Mesangial cell (primary cell): ENCODE data around the gene THBS3. TPM values are rescaled to one million over a fixed set of nuclear protein-coding genes. Genes with fewer than 3 reads are reported as not detected.

ENCODE experiments used
- total RNA-seq: library from RNA; depleted of rRNA; stranded (reverse); fragments of >200 nt; gene quantifications from 2 replicates; pipeline ENCODE4 v1.2.3, GENCODE V29; 2015

THBS3 gene
- 10.3 and 67.4 TPM in 2 replicates for total RNA-seq

DNA sequence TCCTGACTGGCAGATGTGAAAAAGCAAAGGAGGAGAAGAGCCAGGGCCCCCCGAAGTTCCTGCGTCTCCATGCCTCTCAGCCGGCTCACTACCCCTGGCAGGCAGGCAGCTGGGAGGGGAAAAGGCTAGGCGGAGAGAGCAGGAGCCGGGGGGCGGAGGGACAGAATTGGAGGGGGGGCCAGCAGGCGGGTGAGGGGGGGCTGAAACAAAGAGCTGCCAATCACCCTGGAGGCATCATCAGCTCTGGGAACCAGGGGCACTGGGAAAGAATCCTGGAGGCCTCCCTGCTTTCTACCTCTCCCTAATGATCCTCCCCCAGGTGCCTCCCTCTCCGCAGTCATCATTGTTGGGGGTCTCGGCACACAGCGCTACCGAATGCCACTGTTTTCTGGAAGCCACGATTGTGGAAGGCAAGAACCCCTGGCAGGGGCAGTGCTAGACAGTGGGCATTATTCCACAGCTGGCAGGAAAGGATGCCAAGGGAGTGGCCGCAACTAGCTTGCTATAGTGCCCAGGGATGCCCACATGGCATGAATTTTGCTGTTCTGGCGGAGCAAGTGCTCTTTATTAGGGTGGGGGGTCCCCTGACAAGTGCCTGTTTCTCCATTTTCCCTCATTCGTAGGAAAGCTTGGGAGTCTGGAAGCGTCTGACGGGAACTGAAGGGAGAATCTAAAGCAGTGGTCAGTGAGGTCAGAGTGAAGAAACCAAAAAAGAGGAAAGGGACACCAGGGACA is at the start of gene THBS3:
TSS of gene THBS3 (minus strand) at position 92 of the 735 bp plus-strand sequence. CDS start at position 71, 21 bp downstream.

DNA sequence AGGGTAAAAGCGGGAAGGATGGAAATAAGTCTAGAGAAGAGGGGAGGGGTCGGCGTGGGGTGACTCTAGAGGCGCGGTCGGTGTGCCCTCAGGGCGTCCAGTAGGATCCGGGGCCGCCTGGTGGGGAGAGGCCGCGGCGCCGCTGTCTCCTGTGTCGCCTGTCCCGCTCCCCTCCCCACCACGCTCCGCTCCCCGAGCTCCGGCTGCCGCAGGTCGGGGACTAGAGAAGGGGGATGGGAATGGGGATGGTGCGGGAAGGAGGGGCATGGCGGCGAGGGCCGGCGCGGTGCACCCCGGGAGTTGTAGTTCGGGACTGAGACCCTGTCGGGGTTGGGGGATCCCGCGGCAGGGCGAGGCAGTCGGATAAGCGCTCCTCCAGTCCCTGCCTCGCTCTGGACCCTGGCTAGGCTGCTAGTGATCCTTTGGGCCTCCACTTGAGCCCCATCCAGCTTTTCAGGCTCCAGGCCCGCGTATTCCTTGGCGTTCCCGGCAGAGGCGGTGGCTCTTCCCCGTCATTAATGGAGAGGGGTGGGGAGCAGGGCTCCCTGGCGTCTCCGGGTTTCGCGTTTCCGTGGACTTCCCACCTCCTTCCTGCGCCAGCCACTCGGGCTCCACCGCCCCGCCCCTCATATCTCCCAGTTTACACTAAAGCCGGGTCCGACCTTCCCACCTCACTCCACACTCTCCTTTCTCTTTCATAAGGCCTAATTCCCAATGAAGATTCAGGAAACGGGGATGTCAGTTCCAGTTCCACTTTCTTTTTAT is 47.7 kb upstream of the THBS3 start, which contains the start of gene ENTREP3:
TSS of gene ENTREP3 (minus strand) at position 241 of the 765 bp plus-strand sequence. CDS start 606 bp downstream, outside the sequence.

DNA sequence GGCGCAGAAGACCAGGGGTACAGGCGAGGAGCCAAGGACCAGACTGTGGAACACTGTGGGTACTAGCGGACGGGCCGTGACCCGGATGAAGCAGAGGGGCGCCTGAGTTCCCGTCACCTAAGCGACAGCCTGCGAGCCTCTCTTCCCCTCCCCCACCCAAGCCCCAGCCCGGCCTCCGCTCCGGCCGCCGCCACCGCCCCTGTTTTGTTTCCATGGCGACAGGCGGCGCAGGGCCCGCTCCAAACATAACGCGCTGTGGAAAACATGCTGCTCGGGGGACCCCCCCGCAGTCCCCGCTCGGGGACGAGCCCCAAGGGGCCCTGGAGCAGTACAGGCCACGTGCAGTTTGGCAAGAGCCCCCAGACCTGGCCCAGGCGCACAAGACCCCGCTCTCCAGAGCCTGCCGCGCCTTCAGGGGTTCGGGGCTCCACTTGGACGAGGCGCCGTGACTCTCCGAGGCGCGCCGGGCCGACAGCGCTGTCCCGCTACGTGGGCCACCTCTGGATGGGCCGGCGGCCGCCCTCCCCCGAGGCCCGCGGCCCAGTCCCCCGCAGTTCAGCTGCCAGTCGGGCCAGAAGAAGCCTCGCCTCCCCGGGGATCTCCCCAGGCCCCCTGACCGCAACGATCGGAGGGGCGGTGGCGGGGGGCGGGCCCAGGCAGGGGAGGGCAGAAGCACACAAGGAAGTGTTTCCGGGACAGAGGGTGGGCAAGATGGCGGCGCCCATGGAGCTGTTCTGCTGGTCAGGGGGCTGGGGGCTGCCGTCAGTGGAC is 1.0 kb upstream of the THBS3 start, which contains the start of gene MTX1:
TSS of gene MTX1 (plus strand) at position 155 of the 771 bp plus-strand sequence. CDS start at position 265, 110 bp downstream.

DNA sequence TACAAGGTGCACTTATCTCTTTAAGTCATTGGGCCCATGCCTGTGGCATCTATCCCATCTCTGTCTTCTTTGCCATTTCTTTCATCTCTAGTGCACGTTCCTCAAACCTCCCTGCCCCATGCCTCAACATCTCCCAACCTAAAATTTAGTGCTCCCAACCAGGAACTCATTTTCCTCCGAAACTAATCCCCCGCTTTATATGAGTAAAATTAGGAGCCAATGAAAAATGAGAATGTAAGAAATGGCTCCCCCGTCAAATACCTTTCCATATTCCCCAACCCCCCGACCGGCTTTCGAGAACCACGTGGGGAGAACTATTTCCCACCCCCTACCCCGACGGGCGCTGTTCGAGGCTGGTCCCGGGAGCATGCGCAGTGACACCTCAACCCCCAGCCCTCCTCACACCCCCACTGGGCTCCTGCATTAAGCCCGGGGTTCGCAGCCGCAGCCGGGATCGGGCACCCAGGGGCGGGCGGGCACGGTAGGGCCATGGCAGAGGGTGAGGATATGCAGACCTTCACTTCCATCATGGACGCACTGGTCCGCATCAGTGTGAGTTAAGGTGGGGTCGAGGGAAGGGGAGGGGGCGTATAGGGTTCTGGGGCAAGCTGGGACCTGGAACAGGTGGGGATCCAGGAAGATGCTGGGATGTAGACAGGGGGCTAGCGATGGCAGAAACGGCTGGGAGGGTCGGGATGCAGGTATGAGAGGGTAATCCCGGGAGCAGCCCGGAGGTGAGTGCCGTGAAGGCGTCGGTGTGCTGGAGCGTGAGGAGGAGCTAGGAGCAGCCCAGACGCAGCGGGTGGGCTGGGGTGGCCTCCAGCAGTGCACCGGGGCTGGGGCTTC is 34.0 kb downstream of the THBS3 start, which contains the start of gene TRIM46:
TSS of gene TRIM46 (plus strand) at position 372 of the 846 bp plus-strand sequence. CDS start at position 490, 118 bp downstream.

DNA sequence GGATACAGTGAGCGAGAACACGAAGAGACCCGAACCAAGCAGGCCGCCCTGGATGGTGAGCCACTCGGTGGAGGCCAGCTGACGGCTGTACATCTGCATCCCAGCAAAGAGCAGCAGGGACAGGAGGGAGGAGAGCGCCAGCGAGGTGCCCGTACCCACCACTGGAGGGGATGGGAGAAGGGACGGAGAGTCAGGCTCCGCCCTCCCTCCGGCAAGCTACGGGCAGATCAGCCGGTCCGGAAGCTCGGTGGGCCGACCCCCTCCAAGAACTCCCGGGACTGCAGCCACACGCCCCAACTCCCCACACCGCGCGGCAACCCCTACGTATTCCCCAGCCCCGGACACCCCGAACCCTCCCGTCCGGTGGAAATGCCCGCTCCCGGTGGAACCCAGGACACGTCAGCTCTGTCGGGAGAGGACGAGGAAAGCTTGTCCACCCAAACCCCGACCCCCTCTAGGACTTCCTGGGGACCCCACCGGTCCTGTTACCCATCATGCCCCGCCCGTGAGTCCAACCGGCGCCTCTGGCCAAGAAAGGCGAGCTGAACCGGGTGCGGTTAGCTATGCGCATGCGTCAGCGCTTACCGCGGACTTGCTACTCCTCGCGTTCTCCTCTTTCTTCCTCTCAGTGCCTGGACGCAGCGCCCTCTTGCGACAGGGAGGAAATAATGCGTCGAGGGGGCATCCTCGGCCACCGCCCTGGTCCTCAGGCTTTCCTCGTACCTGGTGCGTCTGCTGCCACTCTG is 34.8 kb downstream of the THBS3 start, which contains the start of gene KRTCAP2:
TSS of gene KRTCAP2 (minus strand) at position 573 of the 746 bp plus-strand sequence. CDS start at position 493, 80 bp downstream.

Other genes with a start within 250 kb of the THBS3 start
- gene PYGO2, start 246.1 kb downstream of the THBS3 start, total RNA-seq: 21.0 and 27.5 TPM in 2 replicates
- gene SHC1, start 237.2 kb downstream of the THBS3 start, total RNA-seq: 197 and 225 TPM in 2 replicates
- gene CKS1B, start 233.2 kb downstream of the THBS3 start, total RNA-seq: 35.0 and 288 TPM in 2 replicates
- gene FLAD1, start 224.6 kb downstream of the THBS3 start, total RNA-seq: 39.6 and 50.0 TPM in 2 replicates
- 0.89 TPM in 1 of 2 replicates, not detected in the other for gene LENEP, start 214.3 kb downstream of the THBS3 start, total RNA-seq
- gene ZBTB7B, start 205.1 kb downstream of the THBS3 start, total RNA-seq: 19.1 and 23.5 TPM in 2 replicates
- gene DCST2, start 174.1 kb downstream of the THBS3 start, total RNA-seq: 0.13 TPM in 1 of 2 replicates, not detected in the other
- not detected in 2 replicates for gene DCST1, start 174.1 kb downstream of the THBS3 start, total RNA-seq
- gene ADAM15, start 156.6 kb downstream of the THBS3 start, total RNA-seq: 116 and 227 TPM in 2 replicates
- gene EFNA4, start 144.2 kb downstream of the THBS3 start, total RNA-seq: 13.5 and 17.6 TPM in 2 replicates
- 0.98 and 4.3 TPM in 2 replicates for gene EFNA3, start 129.1 kb downstream of the THBS3 start, total RNA-seq
- gene EFNA1, start 80.0 kb downstream of the THBS3 start, total RNA-seq: 10.6 and 41.1 TPM in 2 replicates
- 42.0 and 45.3 TPM in 2 replicates for gene SLC50A1, start 72.0 kb downstream of the THBS3 start, total RNA-seq
- gene DPM3, start 67.4 kb downstream of the THBS3 start, total RNA-seq: 65.3 and 79.0 TPM in 2 replicates
- 239 and 262 TPM in 2 replicates for gene KRTCAP2, start 34.6 kb downstream of the THBS3 start, total RNA-seq
- 6.0 and 11.2 TPM in 2 replicates for gene TRIM46, start 34.0 kb downstream of the THBS3 start, total RNA-seq
- gene MTX1, start 798 bp upstream of the THBS3 start, total RNA-seq: 113 and 146 TPM in 2 replicates
- gene ENTREP3, start 47.6 kb upstream of the THBS3 start, total RNA-seq: 28.8 and 35.4 TPM in 2 replicates
- gene SCAMP3, start 54.5 kb upstream of the THBS3 start, total RNA-seq: 116 and 121 TPM in 2 replicates
- gene CLK2, start 65.6 kb upstream of the THBS3 start, total RNA-seq: 20.0 and 23.3 TPM in 2 replicates
- gene HCN3, start 69.6 kb upstream of the THBS3 start, total RNA-seq: 2.1 and 2.4 TPM in 2 replicates
- not detected in 2 replicates for gene PKLR, start 93.5 kb upstream of the THBS3 start, total RNA-seq
- gene FDPS, start 101.0 kb upstream of the THBS3 start, total RNA-seq: 148 and 342 TPM in 2 replicates
- gene RUSC1, start 113.0 kb upstream of the THBS3 start, total RNA-seq: 36.0 and 56.4 TPM in 2 replicates